Measurements from ENCODE around the gene CIBAR2. TPM values are rescaled to one million over a fixed set of nuclear protein-coding genes. Genes with fewer than 3 reads are reported as not detected.

CIBAR2 gene
- polyA plus RNA-seq, 3 donors, result 0.22 to 0.50 (median 0.36) TPM

GRCh38 chr16:85144026-85144915, 32.0 kb upstream of the CIBAR2 start:
- DNase-seq, result no peak

- no peak for DNase-seq
These were observed 30.5 kb upstream of the CIBAR2 start for GRCh38 chr16:85142771-85143211.

- DNase-seq, result no peak
These were observed 29.8 kb upstream of the CIBAR2 start for GRCh38 chr16:85142129-85142513.

GRCh38 chr16:85141491-85142128, 29.3 kb upstream of the CIBAR2 start:
- no peak for DNase-seq

GRCh38 chr16:85140455-85141012, 28.3 kb upstream of the CIBAR2 start:
- no peak for DNase-seq

- DNase-seq, result no peak
These were observed 27.6 kb upstream of the CIBAR2 start for GRCh38 chr16:85139881-85140339.

- DNase-seq, result no peak
These were observed 26.8 kb upstream of the CIBAR2 start for GRCh38 chr16:85138825-85139627.

- no peak for DNase-seq
These were observed 26.0 kb upstream of the CIBAR2 start for GRCh38 chr16:85138073-85138824.

- peak; percentile 82 for DNase-seq
These were observed 25.2 kb upstream of the CIBAR2 start for GRCh38 chr16:85137323-85138072.

GRCh38 chr16:85136702-85137322, 24.5 kb upstream of the CIBAR2 start:
- DNase-seq, result no peak

GRCh38 chr16:85136213-85136701, 24.0 kb upstream of the CIBAR2 start:
- DNase-seq, result no peak

GRCh38 chr16:85134789-85135142, 22.5 kb upstream of the CIBAR2 start:
- no peak for DNase-seq

GRCh38 chr16:85134076-85134788, 22.0 kb upstream of the CIBAR2 start:
- DNase-seq, result no peak

- DNase-seq, result no peak
These were observed 21.0 kb upstream of the CIBAR2 start for GRCh38 chr16:85133290-85133599.

- DNase-seq, result no peak
These were observed 20.4 kb upstream of the CIBAR2 start for GRCh38 chr16:85132456-85133289.

- DNase-seq, result no peak
These were observed 18.4 kb upstream of the CIBAR2 start for GRCh38 chr16:85130705-85131028.

- peak; percentile 73 for DNase-seq
These were observed 17.8 kb upstream of the CIBAR2 start for GRCh38 chr16:85129876-85130704.
